ENCODE data around the gene WASF2.
"Not testable (repeated sequence)": the region's sequence is repeated elsewhere in the genome, so short reads cannot be mapped to it uniquely, and the experiment has no call there.

GRCh38 chr1:27463916-27464315 lies 26.1 kb downstream of the WASF2 start:
- not testable (repeated sequence) for TF ChIP-seq CTCF (IDR thresholded peaks at IDR 0.05; ENCODE audit: poor library complexity, severe bottlenecking); REST (IDR thresholded peaks at IDR 0.05; ENCODE audit: borderline replicate concordance); SMC3 (conservative IDR thresholded peaks at IDR 0.05; ENCODE audit: poor library complexity)
